Gastrocnemius medialis (tissue), 4 donors: ENCODE results near the gene PIRT.

ENCODE experiments used
- POLR2A ChIP-seq, 2 donors: fragments of 450-650 bp; IDR thresholded peaks; one replicate each; pipeline ENCODE4 v1.6.1; 2017; ENCODE audit warnings: antibody characterized with exemption in 2 of 2, mild to moderate bottlenecking in 2 of 2, moderate library complexity in 2 of 2
- TF ChIP-seq, protein P1 (sequence below), 5 experiments: fragments of 450-650 bp in 3 of 5; fragments of 200-600 bp in 2 of 5; sonication (generic) in 2 of 5; IDR thresholded peaks in 4 of 5; conservative IDR thresholded peaks in 1 of 5; 1 replicate in 4 of 5; 2 replicates in 1 of 5; pipeline ENCODE4 v1.5.1; 2016 to 2019; ENCODE audit warnings: antibody characterized with exemption in 5 of 5, mild to moderate bottlenecking in 3 of 5, moderate library complexity in 3 of 5

DNA sequence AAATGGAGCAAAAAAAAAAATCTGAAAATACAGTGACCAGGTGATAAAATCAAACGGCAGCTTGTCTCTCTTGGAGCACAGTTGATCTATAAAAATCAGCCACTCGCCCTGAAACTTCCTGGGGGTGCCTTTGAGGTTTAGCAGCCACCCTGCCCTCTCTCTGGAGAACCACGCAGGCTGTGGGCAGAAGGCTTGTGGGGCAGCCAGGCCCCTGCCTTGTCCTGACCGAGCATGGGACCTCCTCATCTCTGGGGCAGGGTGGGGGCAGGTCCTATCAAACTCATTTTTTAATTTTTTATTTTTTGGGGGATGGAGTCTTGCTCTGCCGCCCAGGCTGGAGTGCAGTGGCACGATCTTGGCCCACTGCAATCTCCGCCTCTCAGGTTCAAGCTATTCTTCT, 39.0 kb downstream of the PIRT start:
- TF ChIP-seq POLR2A (IDR thresholded peaks at IDR 0.05) = no peak
- TF ChIP-seq, protein P1, sequence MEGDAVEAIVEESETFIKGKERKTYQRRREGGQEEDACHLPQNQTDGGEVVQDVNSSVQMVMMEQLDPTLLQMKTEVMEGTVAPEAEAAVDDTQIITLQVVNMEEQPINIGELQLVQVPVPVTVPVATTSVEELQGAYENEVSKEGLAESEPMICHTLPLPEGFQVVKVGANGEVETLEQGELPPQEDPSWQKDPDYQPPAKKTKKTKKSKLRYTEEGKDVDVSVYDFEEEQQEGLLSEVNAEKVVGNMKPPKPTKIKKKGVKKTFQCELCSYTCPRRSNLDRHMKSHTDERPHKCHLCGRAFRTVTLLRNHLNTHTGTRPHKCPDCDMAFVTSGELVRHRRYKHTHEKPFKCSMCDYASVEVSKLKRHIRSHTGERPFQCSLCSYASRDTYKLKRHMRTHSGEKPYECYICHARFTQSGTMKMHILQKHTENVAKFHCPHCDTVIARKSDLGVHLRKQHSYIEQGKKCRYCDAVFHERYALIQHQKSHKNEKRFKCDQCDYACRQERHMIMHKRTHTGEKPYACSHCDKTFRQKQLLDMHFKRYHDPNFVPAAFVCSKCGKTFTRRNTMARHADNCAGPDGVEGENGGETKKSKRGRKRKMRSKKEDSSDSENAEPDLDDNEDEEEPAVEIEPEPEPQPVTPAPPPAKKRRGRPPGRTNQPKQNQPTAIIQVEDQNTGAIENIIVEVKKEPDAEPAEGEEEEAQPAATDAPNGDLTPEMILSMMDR (IDR thresholded peaks at IDR 0.05 in 4 of 5, conservative IDR thresholded peaks at IDR 0.05 in 1 of 5) = no peak
